Measurements from ENCODE around the gene MAGI2. TPM values are rescaled to one million over a fixed set of nuclear protein-coding genes. Genes with fewer than 3 reads are reported as not detected.
A peak's percentile ranks its signal among the peaks of the same experiment; 100 is the strongest.

MAGI2 gene
- total and polyA plus RNA-seq, 8 donors = 1.3 to 4.0 (median 2.0) TPM

- Histone ChIP-seq H3K27ac (no peak overlapping the region), H3K9me3 (no peaks in the 10 kb centered on the region), H3K4me1 (no peaks in the 10 kb centered on the region), H3K4me3 (no peak overlapping the region), H3K27me3 (no peaks in the 10 kb centered on the region), H3K36me3 (no peaks in the 10 kb centered on the region)
- no peak for DNase-seq
- TF ChIP-seq CTCF (IDR thresholded peaks at IDR 0.05) = no peak
- no peak for FAIRE-seq
- peak in 2 of 4 donors; percentile 35 to 58 for ATAC-seq
- WGBS, 2 donors = 30 to 39% methylated on average over 1 of the region's 1 CpG
- intact Hi-C loops (cut with DNase I) = no loop called here
These were observed 96.4 kb downstream of the MAGI2 start for GRCh38 chr7:79357101-79357500.

- no peak for ATAC-seq
- intact Hi-C loops (cut with DNase I) = no loop called here
- TF ChIP-seq CTCF (IDR thresholded peaks at IDR 0.05) = no peak
- no peaks in the 10 kb centered on the region for H3K36me3 ChIP-seq
- H3K4me3 ChIP-seq = no peak overlapping the region
- DNase-seq = peak in 1 of 6 donors; percentile 40
- no peak for FAIRE-seq
- 76 to 88% methylated on average over 2 of the region's 2 CpGs for WGBS, 2 donors
- no peaks in the 10 kb centered on the region for H3K27me3 ChIP-seq
- no peaks in the 10 kb centered on the region for H3K9me3 ChIP-seq
- no peaks in the 10 kb centered on the region for H3K4me1 ChIP-seq
- H3K27ac ChIP-seq = no peak overlapping the region
These were observed 99.6 kb downstream of the MAGI2 start for GRCh38 chr7:79353720-79354468.

- no peak overlapping the region for H3K4me3 ChIP-seq
- TF ChIP-seq CTCF (IDR thresholded peaks at IDR 0.05) = no peak
- DNase-seq (no peak), FAIRE-seq (no peak), ATAC-seq (no peak)
- no peaks in the 10 kb centered on the region for H3K4me1 ChIP-seq
- no peaks in the 10 kb centered on the region for H3K9me3 ChIP-seq
- H3K36me3 ChIP-seq = no peaks in the 10 kb centered on the region
- H3K27me3 ChIP-seq = no peaks in the 10 kb centered on the region
- no peak overlapping the region for H3K27ac ChIP-seq
- intact Hi-C loops (cut with DNase I) = no loop called here
These were observed 101.1 kb downstream of the MAGI2 start for GRCh38 chr7:79352323-79352722.

GRCh38 chr7:79347351-79347750, 106.1 kb downstream of the MAGI2 start:
- H3K27ac ChIP-seq = no peak overlapping the region
- H3K9me3 ChIP-seq = no peaks in the 10 kb centered on the region
- no peaks in the 10 kb centered on the region for H3K36me3 ChIP-seq
- H3K4me1 ChIP-seq = no peaks in the 10 kb centered on the region
- DNase-seq (no peak), ATAC-seq (no peak), FAIRE-seq (no peak)
- H3K4me3 ChIP-seq = no peak overlapping the region
- no peak for TF ChIP-seq CTCF (IDR thresholded peaks at IDR 0.05)
- no peaks in the 10 kb centered on the region for H3K27me3 ChIP-seq
- intact Hi-C loops (cut with DNase I) = no loop called here
- WGBS, 2 donors = 37 to 47% methylated on average over 3 of the region's 3 CpGs

- FAIRE-seq = no peak
- no peak overlapping the region for H3K27ac ChIP-seq
- intact Hi-C loops (cut with DNase I) = no loop called here
- WGBS, 2 donors = 74 to 85% methylated on average over 5 of the region's 5 CpGs
- no peaks in the 10 kb centered on the region for H3K4me1 ChIP-seq
- no peaks in the 10 kb centered on the region for H3K27me3 ChIP-seq
- no peak for ATAC-seq
- no peak for DNase-seq
- H3K4me3 ChIP-seq = no peak overlapping the region
- TF ChIP-seq CTCF (IDR thresholded peaks at IDR 0.05) = no peak
- H3K9me3 ChIP-seq = no peaks in the 10 kb centered on the region
- H3K36me3 ChIP-seq = no peaks in the 10 kb centered on the region
These were observed 111.6 kb downstream of the MAGI2 start for GRCh38 chr7:79341902-79342301.

All from pancreas (tissue), 10 donors.